ENCODE data around the gene RHOB.

RHOB gene

DNA sequence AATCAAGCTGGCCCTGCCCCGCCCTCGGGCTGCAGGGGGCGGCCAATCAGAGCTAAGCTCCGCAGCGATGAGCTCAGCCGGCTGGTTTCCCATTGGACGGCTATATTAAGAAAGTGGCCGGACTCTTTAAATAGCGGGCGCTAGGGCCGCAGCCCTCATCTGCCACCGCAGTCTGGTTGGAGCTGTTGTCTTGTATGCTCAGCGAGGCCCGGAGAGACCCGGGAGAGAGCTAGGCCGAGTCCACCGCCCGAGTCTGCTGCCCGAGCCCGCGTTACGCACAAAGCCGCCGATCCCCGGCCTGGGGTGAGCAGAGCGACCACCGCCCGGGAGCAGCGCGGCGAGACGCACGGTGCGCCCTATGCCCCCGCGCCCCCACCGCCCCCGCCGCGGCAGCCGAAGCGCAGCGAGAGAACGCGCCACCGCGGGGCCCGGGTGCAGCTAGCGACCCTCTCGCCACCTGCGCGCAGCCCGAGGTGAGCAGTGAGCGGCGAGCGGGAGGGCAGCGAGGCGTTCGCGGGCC, at the start of gene RHOB:
Gene RHOB, plus strand, starts transcription at position 158 of the 520 bp plus-strand sequence. CDS start 392 bp downstream, outside the sequence.
- H3K4me3 ChIP-seq (ENCODE audit: low read depth, low read length), result peak within 1 kb of the TSS; percentile 71
- DNase-seq (ENCODE audit: low read depth), result peak; percentile 96
- TF ChIP-seq, protein P1, sequence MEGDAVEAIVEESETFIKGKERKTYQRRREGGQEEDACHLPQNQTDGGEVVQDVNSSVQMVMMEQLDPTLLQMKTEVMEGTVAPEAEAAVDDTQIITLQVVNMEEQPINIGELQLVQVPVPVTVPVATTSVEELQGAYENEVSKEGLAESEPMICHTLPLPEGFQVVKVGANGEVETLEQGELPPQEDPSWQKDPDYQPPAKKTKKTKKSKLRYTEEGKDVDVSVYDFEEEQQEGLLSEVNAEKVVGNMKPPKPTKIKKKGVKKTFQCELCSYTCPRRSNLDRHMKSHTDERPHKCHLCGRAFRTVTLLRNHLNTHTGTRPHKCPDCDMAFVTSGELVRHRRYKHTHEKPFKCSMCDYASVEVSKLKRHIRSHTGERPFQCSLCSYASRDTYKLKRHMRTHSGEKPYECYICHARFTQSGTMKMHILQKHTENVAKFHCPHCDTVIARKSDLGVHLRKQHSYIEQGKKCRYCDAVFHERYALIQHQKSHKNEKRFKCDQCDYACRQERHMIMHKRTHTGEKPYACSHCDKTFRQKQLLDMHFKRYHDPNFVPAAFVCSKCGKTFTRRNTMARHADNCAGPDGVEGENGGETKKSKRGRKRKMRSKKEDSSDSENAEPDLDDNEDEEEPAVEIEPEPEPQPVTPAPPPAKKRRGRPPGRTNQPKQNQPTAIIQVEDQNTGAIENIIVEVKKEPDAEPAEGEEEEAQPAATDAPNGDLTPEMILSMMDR (IDR thresholded peaks at IDR 0.05; ENCODE audit: low read depth, low read length, missing control alignments), result no peak
- in situ Hi-C loops (cut with HindIII; ENCODE audit: low sequenced_read_pairs), result loop anchor here (5.0 kb wide), 1 partner anchor 65 kb away; no protein-coding TSS in a partner anchor

DNA sequence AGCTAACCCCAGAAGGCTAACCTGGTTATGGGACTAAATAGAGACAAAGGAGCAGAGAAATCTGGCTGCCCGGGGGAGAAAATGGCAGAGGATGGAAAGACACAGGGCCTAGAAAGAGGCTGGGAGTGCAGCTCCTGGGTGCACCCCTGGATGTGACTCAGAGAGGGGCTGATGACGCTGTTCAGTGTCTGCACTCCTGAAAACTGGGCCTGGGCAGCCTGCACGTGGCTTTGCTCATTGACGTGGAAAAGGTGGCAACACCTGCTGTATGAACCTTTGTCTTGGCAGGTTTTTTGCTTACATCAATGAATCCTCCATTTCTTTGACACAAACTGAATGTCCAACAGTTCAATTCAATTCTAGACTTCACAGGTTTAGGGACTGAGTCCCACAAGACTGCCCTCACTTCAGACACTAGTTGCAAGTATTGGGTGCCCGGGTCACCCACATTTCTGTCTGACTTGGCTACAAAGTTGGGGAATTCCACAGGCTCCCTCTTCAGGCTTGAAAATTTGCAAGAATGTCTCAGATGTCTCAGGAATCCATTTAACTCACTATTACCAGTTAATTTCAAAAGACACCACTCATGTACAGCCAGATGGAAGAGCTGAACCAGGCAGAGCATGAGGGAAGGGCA, 48.9 kb upstream of the RHOB start:
- DNase-seq (ENCODE audit: low read depth), result no peak
- in situ Hi-C loops (cut with HindIII; ENCODE audit: low sequenced_read_pairs), result no loop called here

DNA sequence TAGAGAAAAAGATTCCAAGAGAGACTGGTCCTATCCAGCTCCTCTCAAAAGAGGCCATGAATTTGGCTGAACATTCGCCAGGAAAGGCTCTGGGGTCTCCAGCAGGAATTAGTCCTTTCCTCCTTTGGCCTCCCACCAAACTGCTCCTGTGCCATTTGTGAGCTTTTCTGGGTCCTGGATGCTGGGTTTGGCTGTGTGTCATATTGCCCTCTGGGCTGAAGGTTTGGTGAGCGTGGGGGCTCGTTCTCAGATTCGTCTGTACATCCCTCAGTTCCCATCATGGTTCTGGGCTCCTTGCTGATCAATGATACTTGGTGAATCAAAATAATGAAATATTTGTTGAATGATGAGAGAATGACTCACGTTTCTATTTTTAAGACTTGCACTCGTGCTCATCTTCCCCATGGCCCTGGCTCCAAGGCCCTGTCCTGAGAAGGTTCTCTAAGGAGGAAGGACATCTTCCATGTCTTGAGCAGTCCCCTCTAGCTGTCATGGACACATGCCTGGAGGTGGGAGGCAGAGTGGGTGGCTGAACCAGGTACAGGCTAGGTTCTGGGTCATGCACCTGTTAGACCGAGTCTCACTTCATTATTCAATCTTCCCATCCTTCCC, 47.8 kb upstream of the RHOB start:
- TF ChIP-seq, protein P1 (IDR thresholded peaks at IDR 0.05; ENCODE audit: low read depth, low read length, missing control alignments), result no peak
- H3K4me3 ChIP-seq (ENCODE audit: low read depth, low read length), result no peak overlapping the region
- in situ Hi-C loops (cut with HindIII; ENCODE audit: low sequenced_read_pairs), result no loop called here
- no peak for DNase-seq (ENCODE audit: low read depth)

More for the DNA sequence above, 48.9 kb upstream of the RHOB start:
- TF ChIP-seq, protein P1 (IDR thresholded peaks at IDR 0.05; ENCODE audit: low read depth, low read length, missing control alignments), result no peak
- H3K4me3 ChIP-seq (ENCODE audit: low read depth, low read length), result no peak overlapping the region

DNA sequence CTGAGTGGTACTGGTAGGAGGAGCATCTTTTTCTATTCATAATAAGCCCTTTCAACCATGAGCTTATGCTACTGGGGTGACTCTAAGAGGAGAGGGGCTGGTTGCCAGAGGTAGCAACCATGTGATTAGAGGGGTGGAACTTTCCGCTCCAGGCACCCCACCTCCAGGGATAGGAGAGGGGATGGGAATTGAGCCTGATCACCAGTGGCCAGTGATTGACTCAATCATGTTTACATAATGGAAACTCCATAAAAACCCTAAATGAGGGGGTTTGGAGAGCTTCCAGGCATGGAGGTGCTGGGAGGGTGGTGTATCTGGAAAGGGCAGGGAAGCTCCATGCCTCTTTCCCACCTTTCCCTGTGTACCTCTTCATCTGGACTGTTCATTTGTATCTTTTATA, 46.6 kb upstream of the RHOB start:
- in situ Hi-C loops (cut with HindIII; ENCODE audit: low sequenced_read_pairs), result no loop called here
- TF ChIP-seq, protein P1 (IDR thresholded peaks at IDR 0.05; ENCODE audit: low read depth, low read length, missing control alignments), result no peak
- DNase-seq (ENCODE audit: low read depth), result no peak
- no peak overlapping the region for H3K4me3 ChIP-seq (ENCODE audit: low read depth, low read length)

DNA sequence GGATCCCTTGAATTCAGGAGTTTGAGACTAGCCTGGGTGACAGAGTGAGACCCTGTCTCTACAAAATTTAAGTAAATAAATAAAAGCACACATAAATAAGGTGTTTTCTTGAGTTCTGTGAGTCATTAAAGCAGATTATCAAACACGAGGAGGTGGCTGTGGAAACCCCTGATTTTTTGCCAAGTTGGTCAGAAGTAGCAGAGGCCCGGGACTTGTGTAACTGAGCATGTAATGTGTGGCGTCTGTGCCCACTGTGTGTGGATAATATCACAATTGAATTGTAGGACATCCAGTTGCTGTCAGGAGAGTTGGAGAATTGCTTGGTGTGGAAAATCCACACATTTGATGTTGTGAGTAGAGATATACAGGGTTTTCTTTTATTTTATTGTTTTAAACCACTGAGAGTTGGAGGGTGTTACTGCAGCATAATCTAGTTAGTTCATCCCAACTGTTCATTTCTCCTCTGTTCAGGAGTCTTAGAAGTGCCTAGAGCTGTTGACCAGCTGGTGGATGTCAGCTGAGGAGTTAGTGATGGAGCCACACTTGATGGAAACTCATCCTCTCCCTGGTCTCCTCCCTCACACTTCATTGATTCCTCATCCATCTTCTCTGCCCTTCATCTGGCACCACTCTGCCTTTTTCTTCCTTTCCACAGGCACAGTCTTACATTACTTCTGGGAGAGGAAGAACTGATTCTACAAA, 45.9 kb upstream of the RHOB start:
- in situ Hi-C loops (cut with HindIII; ENCODE audit: low sequenced_read_pairs), result no loop called here
- no peak for DNase-seq (ENCODE audit: low read depth)
- TF ChIP-seq, protein P1 (IDR thresholded peaks at IDR 0.05; ENCODE audit: low read depth, low read length, missing control alignments), result no peak
- no peak overlapping the region for H3K4me3 ChIP-seq (ENCODE audit: low read depth, low read length)

DNA sequence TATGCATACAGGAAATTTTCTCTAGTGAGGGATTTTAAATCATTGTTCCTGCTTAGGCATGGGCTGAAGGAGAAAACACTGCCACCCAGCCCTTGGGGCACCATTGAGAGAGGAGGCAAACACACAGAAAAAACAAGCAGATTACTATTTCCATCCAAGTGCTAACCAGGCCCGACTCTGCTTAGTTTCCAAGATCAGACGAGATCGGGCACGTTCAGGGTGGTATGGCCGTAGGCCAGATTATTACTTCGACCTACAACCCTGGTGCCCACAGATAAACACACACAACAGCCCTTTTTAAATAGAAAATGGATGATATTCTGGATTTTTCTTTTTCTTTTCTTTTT, 45.4 kb upstream of the RHOB start:
- TF ChIP-seq, protein P1 (IDR thresholded peaks at IDR 0.05; ENCODE audit: low read depth, low read length, missing control alignments), result no peak
- in situ Hi-C loops (cut with HindIII; ENCODE audit: low sequenced_read_pairs), result no loop called here
- DNase-seq (ENCODE audit: low read depth), result no peak
- no peak overlapping the region for H3K4me3 ChIP-seq (ENCODE audit: low read depth, low read length)
